Measurements from ENCODE around the gene SNX20. TPM values are rescaled to one million over a fixed set of nuclear protein-coding genes. Genes with fewer than 3 reads are reported as not detected.

SNX20 gene
- total RNA-seq, 1 donor from 2014 or later, result 0.69 TPM

DNA sequence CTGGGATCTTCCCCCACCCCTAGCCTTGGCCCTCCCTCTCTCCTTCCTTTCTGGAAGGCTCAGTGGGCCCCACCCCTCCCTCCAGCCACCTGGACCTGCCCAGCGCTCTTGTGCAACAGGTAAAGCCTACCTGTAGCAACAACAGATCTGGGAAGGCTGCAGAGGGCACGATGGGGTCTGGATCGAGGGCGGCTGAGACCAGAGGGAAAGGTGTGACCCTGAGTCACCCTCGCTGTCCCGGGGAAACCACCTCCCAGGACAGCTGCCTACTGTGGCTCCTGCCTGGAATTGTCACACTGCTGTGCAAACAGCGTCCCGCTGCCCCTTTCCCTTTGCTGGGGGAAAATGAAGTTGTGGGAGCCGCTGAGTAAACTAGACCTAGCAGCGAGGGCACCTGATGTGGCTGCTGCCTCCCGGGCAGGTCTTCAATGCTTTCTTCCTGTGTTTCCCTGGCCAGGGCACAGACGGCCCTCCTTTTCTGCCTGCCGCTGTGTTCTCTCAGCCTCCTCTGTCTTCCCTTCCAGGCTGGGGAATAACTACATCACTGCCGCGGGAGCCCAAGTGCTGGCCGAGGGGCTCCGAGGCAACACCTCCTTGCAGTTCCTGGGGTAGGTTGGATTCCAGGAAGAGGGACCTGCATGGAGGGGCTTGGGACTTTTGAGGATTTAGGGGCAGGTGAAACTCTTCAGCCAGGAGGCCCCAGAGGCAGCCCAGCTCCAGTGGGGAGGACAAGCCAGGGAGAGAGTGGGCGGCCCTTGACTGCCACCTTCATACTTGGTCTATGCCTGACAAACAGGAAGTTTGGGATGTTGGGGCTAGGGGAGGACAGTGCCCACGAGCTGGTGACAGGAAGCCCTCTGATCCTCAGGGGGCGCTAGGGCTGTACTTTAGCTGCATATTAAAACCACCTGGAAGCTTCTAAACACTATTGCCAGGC, 38.6 kb upstream of the SNX20 start:
- intact Hi-C loops (cut with micrococcal nuclease), result no loop called here
- peaks cover 21% of the 10 kb centered on the region for H3K27me3 ChIP-seq (ENCODE audit: low read depth)
- DNase-seq, result no peak
- no peak overlapping the region for H3K4me3 ChIP-seq
- no peak overlapping the region for H3K27ac ChIP-seq (replicated peaks)
- H3K36me3 ChIP-seq, result no peaks in the 10 kb centered on the region
- no peaks in the 10 kb centered on the region for H3K9me3 ChIP-seq (replicated peaks)
- H3K4me1 ChIP-seq, result no peaks in the 10 kb centered on the region
- TF ChIP-seq, protein P1, sequence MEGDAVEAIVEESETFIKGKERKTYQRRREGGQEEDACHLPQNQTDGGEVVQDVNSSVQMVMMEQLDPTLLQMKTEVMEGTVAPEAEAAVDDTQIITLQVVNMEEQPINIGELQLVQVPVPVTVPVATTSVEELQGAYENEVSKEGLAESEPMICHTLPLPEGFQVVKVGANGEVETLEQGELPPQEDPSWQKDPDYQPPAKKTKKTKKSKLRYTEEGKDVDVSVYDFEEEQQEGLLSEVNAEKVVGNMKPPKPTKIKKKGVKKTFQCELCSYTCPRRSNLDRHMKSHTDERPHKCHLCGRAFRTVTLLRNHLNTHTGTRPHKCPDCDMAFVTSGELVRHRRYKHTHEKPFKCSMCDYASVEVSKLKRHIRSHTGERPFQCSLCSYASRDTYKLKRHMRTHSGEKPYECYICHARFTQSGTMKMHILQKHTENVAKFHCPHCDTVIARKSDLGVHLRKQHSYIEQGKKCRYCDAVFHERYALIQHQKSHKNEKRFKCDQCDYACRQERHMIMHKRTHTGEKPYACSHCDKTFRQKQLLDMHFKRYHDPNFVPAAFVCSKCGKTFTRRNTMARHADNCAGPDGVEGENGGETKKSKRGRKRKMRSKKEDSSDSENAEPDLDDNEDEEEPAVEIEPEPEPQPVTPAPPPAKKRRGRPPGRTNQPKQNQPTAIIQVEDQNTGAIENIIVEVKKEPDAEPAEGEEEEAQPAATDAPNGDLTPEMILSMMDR (IDR thresholded peaks at IDR 0.05; ENCODE audit: borderline replicate concordance), result no peak

DNA sequence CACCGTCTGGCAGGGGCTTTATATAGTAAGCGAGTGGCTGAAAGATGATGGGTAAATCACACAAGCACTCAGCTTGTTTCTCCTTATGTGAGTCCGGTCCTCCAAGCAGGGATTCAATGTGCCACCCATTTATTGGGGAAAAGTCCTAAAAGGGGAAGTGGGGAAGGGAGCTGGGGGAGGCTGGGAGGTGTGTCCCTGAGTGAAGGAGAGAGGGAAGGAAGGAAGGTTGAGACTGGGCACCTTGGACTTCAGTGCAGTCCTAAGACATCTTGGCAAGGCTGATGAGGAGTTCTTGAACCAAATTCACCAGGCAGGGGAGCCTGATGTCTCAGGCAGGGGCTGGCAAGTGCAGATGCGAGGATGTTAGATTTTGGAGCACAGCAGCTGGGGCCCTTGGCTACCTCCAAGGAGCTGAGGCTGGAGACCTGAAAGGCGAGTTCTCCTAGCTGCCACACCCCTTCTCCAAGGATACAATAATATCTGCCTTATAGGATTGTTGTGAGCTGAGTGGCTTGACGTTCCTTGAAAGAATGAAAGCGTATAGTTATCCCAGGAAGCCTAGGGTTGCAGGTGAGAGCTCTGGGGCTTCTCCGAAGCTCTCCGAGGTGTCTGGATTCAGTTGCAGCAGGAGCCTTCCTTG, 37.8 kb upstream of the SNX20 start:
- no peak for DNase-seq
- TF ChIP-seq, protein P1 (IDR thresholded peaks at IDR 0.05; ENCODE audit: borderline replicate concordance), result no peak
- Histone ChIP-seq H3K27me3 (ENCODE audit: low read depth) (peaks cover 21% of the 10 kb centered on the region), H3K27ac (replicated peaks) (no peak overlapping the region), H3K4me3 (no peak overlapping the region), H3K4me1 (no peaks in the 10 kb centered on the region), H3K9me3 (replicated peaks) (no peaks in the 10 kb centered on the region), H3K36me3 (no peaks in the 10 kb centered on the region)
- intact Hi-C loops (cut with micrococcal nuclease), result no loop called here

DNA sequence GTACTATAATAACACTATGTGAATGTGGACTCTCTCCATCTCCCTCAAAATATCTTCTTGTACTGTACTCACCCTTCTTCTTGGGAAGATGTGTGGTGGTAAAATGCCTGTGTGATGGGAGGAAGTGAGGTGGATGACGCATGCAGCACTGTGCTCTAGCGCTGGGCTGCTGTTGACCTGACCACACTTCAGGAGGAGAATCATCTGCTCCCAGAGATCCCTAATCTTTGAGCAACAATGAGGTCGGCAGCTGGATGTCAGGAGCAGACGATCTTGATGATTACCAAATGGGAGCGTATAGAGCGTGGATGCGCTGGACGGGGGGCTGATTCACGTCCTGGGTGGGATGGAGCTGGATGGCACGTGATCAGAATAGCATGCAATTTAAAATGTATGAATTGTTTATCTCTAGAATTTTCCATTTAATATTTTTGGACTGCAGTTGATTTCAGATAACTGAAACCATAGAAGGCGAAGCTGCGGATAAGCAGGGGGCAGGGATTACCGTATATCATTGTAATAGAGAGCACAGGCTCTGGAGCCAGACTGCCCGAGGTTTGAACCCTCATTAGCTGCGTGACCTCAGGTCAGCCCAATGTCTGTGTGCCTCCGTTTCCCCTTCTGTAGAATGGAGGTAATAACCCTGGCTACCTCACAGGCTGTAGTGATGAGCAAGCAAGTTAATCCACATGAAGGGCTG, 37.1 kb upstream of the SNX20 start:
- DNase-seq, result no peak
- no peaks in the 10 kb centered on the region for H3K36me3 ChIP-seq
- H3K4me1 ChIP-seq, result no peaks in the 10 kb centered on the region
- no peak overlapping the region for H3K27ac ChIP-seq (replicated peaks)
- intact Hi-C loops (cut with micrococcal nuclease), result no loop called here
- no peaks in the 10 kb centered on the region for H3K9me3 ChIP-seq (replicated peaks)
- H3K27me3 ChIP-seq (ENCODE audit: low read depth), result peaks cover 21% of the 10 kb centered on the region
- no peak overlapping the region for H3K4me3 ChIP-seq
- TF ChIP-seq, protein P1 (IDR thresholded peaks at IDR 0.05; ENCODE audit: borderline replicate concordance), result no peak

- intact Hi-C loops (cut with micrococcal nuclease), result no loop called here
- Histone ChIP-seq H3K27me3 (ENCODE audit: low read depth) (peaks cover 21% of the 10 kb centered on the region), H3K27ac (replicated peaks) (no peak overlapping the region), H3K36me3 (no peaks in the 10 kb centered on the region), H3K4me3 (no peak overlapping the region), H3K9me3 (replicated peaks) (no peaks in the 10 kb centered on the region), H3K4me1 (no peaks in the 10 kb centered on the region)
- no peak for DNase-seq
- TF ChIP-seq, protein P1 (IDR thresholded peaks at IDR 0.05; ENCODE audit: borderline replicate concordance), result no peak
Measured at GRCh38 chr16:50717494-50717893, 36.4 kb upstream of the SNX20 start.

GRCh38 chr16:50717091-50717490, 36.0 kb upstream of the SNX20 start:
- no peaks in the 10 kb centered on the region for H3K36me3 ChIP-seq
- TF ChIP-seq, protein P1 (IDR thresholded peaks at IDR 0.05; ENCODE audit: borderline replicate concordance), result no peak
- intact Hi-C loops (cut with micrococcal nuclease), result no loop called here
- no peaks in the 10 kb centered on the region for H3K9me3 ChIP-seq (replicated peaks)
- no peak overlapping the region for H3K4me3 ChIP-seq
- DNase-seq, result no peak
- H3K27me3 ChIP-seq (ENCODE audit: low read depth), result peaks cover 21% of the 10 kb centered on the region
- H3K4me1 ChIP-seq, result peaks cover 2% of the 10 kb centered on the region
- H3K27ac ChIP-seq (replicated peaks), result no peak overlapping the region
